ENCODE data around the gene THRAP3. TPM values are rescaled to one million over a fixed set of nuclear protein-coding genes. Genes with fewer than 3 reads are reported as not detected.

THRAP3 gene
- total and polyA plus RNA-seq, 2 donors, result 47.6 to 80.9 TPM

GRCh38 chr1:36203554-36204346, 20.5 kb upstream of the THRAP3 start:
- WGBS, result 90% methylated on average over 10 of the region's 10 CpGs
- no peak for DNase-seq (ENCODE audit: low read depth in 6 of 9, low spot score in 9 of 9)
- no peaks in the 10 kb centered on the region for H3K36me3 ChIP-seq (ENCODE audit: control insufficient read depth in 2 of 2, insufficient read depth in 2 of 2, low read length in 1 of 2)
- H3K27me3 ChIP-seq (ENCODE audit: control insufficient read depth in 2 of 2, insufficient read depth in 1 of 2, low read length in 1 of 2), result no peaks in the 10 kb centered on the region
- no peak overlapping the region for H3K27ac ChIP-seq (ENCODE audit: low read depth in 1 of 2, low read length in 1 of 2)
- H3K9me3 ChIP-seq (ENCODE audit: control insufficient read depth in 2 of 2, insufficient read depth in 1 of 2, low read length in 1 of 2), result no peaks in the 10 kb centered on the region
- H3K4me1 ChIP-seq (ENCODE audit: control insufficient read depth in 2 of 2, insufficient read depth in 2 of 2, low read length in 2 of 2), result no peaks in the 10 kb centered on the region
- no peak overlapping the region for H3K4me3 ChIP-seq (ENCODE audit: low read length in 2 of 2)

- DNase-seq (ENCODE audit: low read depth in 6 of 9, low spot score in 9 of 9), result no peak
- no peaks in the 10 kb centered on the region for H3K36me3 ChIP-seq (ENCODE audit: control insufficient read depth in 2 of 2, insufficient read depth in 2 of 2, low read length in 1 of 2)
- no peak overlapping the region for H3K27ac ChIP-seq (ENCODE audit: low read depth in 1 of 2, low read length in 1 of 2)
- H3K27me3 ChIP-seq (ENCODE audit: control insufficient read depth in 2 of 2, insufficient read depth in 1 of 2, low read length in 1 of 2), result no peaks in the 10 kb centered on the region
- H3K9me3 ChIP-seq (ENCODE audit: control insufficient read depth in 2 of 2, insufficient read depth in 1 of 2, low read length in 1 of 2), result no peaks in the 10 kb centered on the region
- H3K4me1 ChIP-seq (ENCODE audit: control insufficient read depth in 2 of 2, insufficient read depth in 2 of 2, low read length in 2 of 2), result no peaks in the 10 kb centered on the region
- no peak overlapping the region for H3K4me3 ChIP-seq (ENCODE audit: low read length in 2 of 2)
- 96% methylated on average over 6 of the region's 6 CpGs for WGBS
These were observed 19.8 kb upstream of the THRAP3 start for GRCh38 chr1:36204347-36204909.

GRCh38 chr1:36206323-36206858, 17.9 kb upstream of the THRAP3 start:
- WGBS, result 92% methylated on average over 3 of the region's 3 CpGs
- no peak overlapping the region for H3K4me3 ChIP-seq (ENCODE audit: low read length in 2 of 2)
- H3K27me3 ChIP-seq (ENCODE audit: control insufficient read depth in 2 of 2, insufficient read depth in 1 of 2, low read length in 1 of 2), result no peaks in the 10 kb centered on the region
- no peaks in the 10 kb centered on the region for H3K9me3 ChIP-seq (ENCODE audit: control insufficient read depth in 2 of 2, insufficient read depth in 1 of 2, low read length in 1 of 2)
- H3K36me3 ChIP-seq (ENCODE audit: control insufficient read depth in 2 of 2, insufficient read depth in 2 of 2, low read length in 1 of 2), result no peaks in the 10 kb centered on the region
- no peaks in the 10 kb centered on the region for H3K4me1 ChIP-seq (ENCODE audit: control insufficient read depth in 2 of 2, insufficient read depth in 2 of 2, low read length in 2 of 2)
- H3K27ac ChIP-seq (ENCODE audit: low read depth in 1 of 2, low read length in 1 of 2), result no peak overlapping the region
- DNase-seq (ENCODE audit: low read depth in 6 of 9, low spot score in 9 of 9), result no peak

- no peak for DNase-seq (ENCODE audit: low read depth in 6 of 9, low spot score in 9 of 9)
- Histone ChIP-seq H3K27me3 (ENCODE audit: control insufficient read depth in 2 of 2, insufficient read depth in 1 of 2, low read length in 1 of 2) (no peaks in the 10 kb centered on the region), H3K27ac (ENCODE audit: low read depth in 1 of 2, low read length in 1 of 2) (no peak overlapping the region)
These were observed 16.9 kb upstream of the THRAP3 start for GRCh38 chr1:36207339-36207738.

GRCh38 chr1:36208978-36209703, 15.1 kb upstream of the THRAP3 start:
- Histone ChIP-seq H3K27ac (ENCODE audit: low read depth in 1 of 2, low read length in 1 of 2) (no peak overlapping the region), H3K4me1 (ENCODE audit: control insufficient read depth in 2 of 2, insufficient read depth in 2 of 2, low read length in 2 of 2) (no peaks in the 10 kb centered on the region), H3K36me3 (ENCODE audit: control insufficient read depth in 2 of 2, insufficient read depth in 2 of 2, low read length in 1 of 2) (no peaks in the 10 kb centered on the region), H3K4me3 (ENCODE audit: low read length in 2 of 2) (no peak overlapping the region), H3K9me3 (ENCODE audit: control insufficient read depth in 2 of 2, insufficient read depth in 1 of 2, low read length in 1 of 2) (no peaks in the 10 kb centered on the region), H3K27me3 (ENCODE audit: control insufficient read depth in 2 of 2, insufficient read depth in 1 of 2, low read length in 1 of 2) (no peaks in the 10 kb centered on the region)
- no peak for DNase-seq (ENCODE audit: low read depth in 6 of 9, low spot score in 9 of 9)
- WGBS, result 94% methylated on average over 6 of the region's 6 CpGs

More at GRCh38 chr1:36207339-36207738, 16.9 kb upstream of the THRAP3 start:
- H3K36me3 ChIP-seq (ENCODE audit: control insufficient read depth in 2 of 2, insufficient read depth in 2 of 2, low read length in 1 of 2), result no peaks in the 10 kb centered on the region
- WGBS, result 87% methylated on average over 6 of the region's 6 CpGs
- H3K9me3 ChIP-seq (ENCODE audit: control insufficient read depth in 2 of 2, insufficient read depth in 1 of 2, low read length in 1 of 2), result no peaks in the 10 kb centered on the region
- no peaks in the 10 kb centered on the region for H3K4me1 ChIP-seq (ENCODE audit: control insufficient read depth in 2 of 2, insufficient read depth in 2 of 2, low read length in 2 of 2)
- no peak overlapping the region for H3K4me3 ChIP-seq (ENCODE audit: low read length in 2 of 2)

GRCh38 chr1:36211307-36211706, 12.9 kb upstream of the THRAP3 start:
- Histone ChIP-seq H3K9me3 (ENCODE audit: control insufficient read depth in 2 of 2, insufficient read depth in 1 of 2, low read length in 1 of 2) (no peaks in the 10 kb centered on the region), H3K4me1 (ENCODE audit: control insufficient read depth in 2 of 2, insufficient read depth in 2 of 2, low read length in 2 of 2) (no peaks in the 10 kb centered on the region), H3K36me3 (ENCODE audit: control insufficient read depth in 2 of 2, insufficient read depth in 2 of 2, low read length in 1 of 2) (no peaks in the 10 kb centered on the region), H3K4me3 (ENCODE audit: low read length in 2 of 2) (no peak overlapping the region), H3K27me3 (ENCODE audit: control insufficient read depth in 2 of 2, insufficient read depth in 1 of 2, low read length in 1 of 2) (no peaks in the 10 kb centered on the region), H3K27ac (ENCODE audit: low read depth in 1 of 2, low read length in 1 of 2) (no peak overlapping the region)
- no peak for DNase-seq (ENCODE audit: low read depth in 6 of 9, low spot score in 9 of 9)
- over 99% methylated on average over 3 of the region's 3 CpGs for WGBS

GRCh38 chr1:36211841-36212240, 12.4 kb upstream of the THRAP3 start:
- no peaks in the 10 kb centered on the region for H3K4me1 ChIP-seq (ENCODE audit: control insufficient read depth in 2 of 2, insufficient read depth in 2 of 2, low read length in 2 of 2)
- no peak overlapping the region for H3K4me3 ChIP-seq (ENCODE audit: low read length in 2 of 2)
- H3K27ac ChIP-seq (ENCODE audit: low read depth in 1 of 2, low read length in 1 of 2), result no peak overlapping the region
- no peak for DNase-seq (ENCODE audit: low read depth in 6 of 9, low spot score in 9 of 9)
- no peaks in the 10 kb centered on the region for H3K27me3 ChIP-seq (ENCODE audit: control insufficient read depth in 2 of 2, insufficient read depth in 1 of 2, low read length in 1 of 2)
- WGBS, result 88% methylated on average over 2 of the region's 2 CpGs
- no peaks in the 10 kb centered on the region for H3K9me3 ChIP-seq (ENCODE audit: control insufficient read depth in 2 of 2, insufficient read depth in 1 of 2, low read length in 1 of 2)
- no peaks in the 10 kb centered on the region for H3K36me3 ChIP-seq (ENCODE audit: control insufficient read depth in 2 of 2, insufficient read depth in 2 of 2, low read length in 1 of 2)

- Histone ChIP-seq H3K9me3 (ENCODE audit: control insufficient read depth in 2 of 2, insufficient read depth in 1 of 2, low read length in 1 of 2) (no peaks in the 10 kb centered on the region), H3K27me3 (ENCODE audit: control insufficient read depth in 2 of 2, insufficient read depth in 1 of 2, low read length in 1 of 2) (no peaks in the 10 kb centered on the region), H3K4me1 (ENCODE audit: control insufficient read depth in 2 of 2, insufficient read depth in 2 of 2, low read length in 2 of 2) (no peaks in the 10 kb centered on the region), H3K4me3 (ENCODE audit: low read length in 2 of 2) (no peak overlapping the region), H3K27ac (ENCODE audit: low read depth in 1 of 2, low read length in 1 of 2) (no peak overlapping the region), H3K36me3 (ENCODE audit: control insufficient read depth in 2 of 2, insufficient read depth in 2 of 2, low read length in 1 of 2) (no peaks in the 10 kb centered on the region)
- DNase-seq (ENCODE audit: low read depth in 6 of 9, low spot score in 9 of 9), result no peak
- WGBS, result 92% methylated on average over 2 of the region's 2 CpGs
These were observed 11.5 kb upstream of the THRAP3 start for GRCh38 chr1:36212782-36213181.

- no peak overlapping the region for H3K4me3 ChIP-seq (ENCODE audit: low read length in 2 of 2)
- WGBS, result 89% methylated on average over 2 of the region's 2 CpGs
- no peak for DNase-seq (ENCODE audit: low read depth in 6 of 9, low spot score in 9 of 9)
- peaks cover 2% of the 10 kb centered on the region in 2 donors for H3K4me1 ChIP-seq (ENCODE audit: control insufficient read depth in 2 of 2, insufficient read depth in 2 of 2, low read length in 2 of 2)
- H3K27ac ChIP-seq (ENCODE audit: low read depth in 1 of 2, low read length in 1 of 2), result no peak overlapping the region
- H3K36me3 ChIP-seq (ENCODE audit: control insufficient read depth in 2 of 2, insufficient read depth in 2 of 2, low read length in 1 of 2), result no peaks in the 10 kb centered on the region
- no peaks in the 10 kb centered on the region for H3K9me3 ChIP-seq (ENCODE audit: control insufficient read depth in 2 of 2, insufficient read depth in 1 of 2, low read length in 1 of 2)
- H3K27me3 ChIP-seq (ENCODE audit: control insufficient read depth in 2 of 2, insufficient read depth in 1 of 2, low read length in 1 of 2), result no peaks in the 10 kb centered on the region
These were observed 6.6 kb upstream of the THRAP3 start for GRCh38 chr1:36217670-36218069.

Measured in thymus (tissue), 11 donors.